Measurements from ENCODE around the gene ZBTB5. TPM values are rescaled to one million over a fixed set of nuclear protein-coding genes. Genes with fewer than 3 reads are reported as not detected.

The ZBTB5 gene
- total and polyA plus RNA-seq, 2 donors (not counting 3 experiments of a cell fraction or from before 2014, with no cell fraction given) = 10.0 to 13.7 TPM

GRCh38 chr9:37471942-37472684 lies 6.9 kb upstream of the ZBTB5 start:
- Histone ChIP-seq H3K9me1 (replicated peaks; ENCODE audit: control insufficient read depth, extremely low read depth, insufficient read depth, low read length) (no peaks in the 10 kb centered on the region), H3K4me3 (replicated peaks in 1 of 3; ENCODE audit: insufficient read depth in 1 of 3, low read depth in 1 of 3, low read length in 3 of 3) (peak overlapping the region in 2 of 3 experiments; percentile 11 to 38), H3K4me2 (ENCODE audit: insufficient read depth, low read length) (peak overlapping the region; percentile 60), H3K27me3 (ENCODE audit: control insufficient read depth in 2 of 2, insufficient read depth in 2 of 2, low read length in 2 of 2) (peaks cover 0 to 2% of the 10 kb centered on the region in 2 experiments), H3K79me2 (ENCODE audit: control insufficient read depth, insufficient read depth, low read length) (no peaks in the 10 kb centered on the region), H3K36me3 (ENCODE audit: control insufficient read depth in 2 of 2, extremely low read depth in 1 of 2, insufficient read depth in 2 of 2, low read length in 2 of 2) (no peaks in the 10 kb centered on the region), H3K9me3 (replicated peaks; ENCODE audit: control insufficient read depth, insufficient read depth, low read length) (no peaks in the 10 kb centered on the region), H4K20me1 (replicated peaks; ENCODE audit: control insufficient read depth, extremely low read depth, insufficient read depth, low read length) (no peaks in the 10 kb centered on the region), H2AFZ (ENCODE audit: low read depth, low read length) (peak overlapping the region; percentile 9), H3K9ac (replicated peaks; ENCODE audit: extremely low read depth, insufficient read depth, low read length) (peak overlapping the region; percentile 65), H3K4me1 (ENCODE audit: control insufficient read depth, extremely low read depth, insufficient read depth, low read length) (peaks cover 9% of the 10 kb centered on the region), H3K27ac (ENCODE audit: insufficient read depth, low read depth, low read length) (peak overlapping the region; percentile 78)
- FAIRE-seq (peak; percentile 99), DNase-seq (ENCODE audit: low read depth, low spot score) (peak; percentile 86)
- POLR2A ChIA-PET = no interaction called here
- TSS peak; percentile 78 for BruUV-seq (replicated peaks)
- TF ChIP-seq JUN (IDR thresholded peaks at IDR 0.05; ENCODE audit: borderline replicate concordance, insufficient read depth, insufficient read length, low read depth) (peak; percentile 89), CTCF (IDR thresholded peaks at IDR 0.05; ENCODE audit: extremely low read depth in 1 of 2, insufficient read depth in 1 of 2, low read depth in 1 of 2, low read length in 2 of 2) (no peak), EZH2 (IDR thresholded peaks at IDR 0.05; ENCODE audit: borderline replicate concordance, low read depth, low read length, severe bottlenecking) (no peak), FOS (IDR thresholded peaks at IDR 0.05; ENCODE audit: borderline replicate concordance, insufficient read depth, low read length) (peak; percentile 88), POLR2AphosphoS5 (IDR thresholded peaks at IDR 0.05; ENCODE audit: insufficient read depth, low read depth, low read length) (peak; percentile 52), GATA2 (IDR thresholded peaks at IDR 0.05; ENCODE audit: insufficient read depth, insufficient read length, low read depth, low read length) (peak; percentile 28), MAX (IDR thresholded peaks at IDR 0.05; ENCODE audit: insufficient read depth, insufficient read length) (no peak), MYC (IDR thresholded peaks at IDR 0.05; ENCODE audit: low read depth, low read length) (no peak), POLR2A (IDR thresholded peaks at IDR 0.05; ENCODE audit: low read depth, low read length) (no peak)
- dilution Hi-C loops (cut with MboI; ENCODE audit: extremely low pct_ligation_motif_present, low sequenced_read_pairs) (no loop called here), intact Hi-C loops (cut with micrococcal nuclease) (loop anchor here (1.0 kb wide), 1 partner anchor 13 kb away; the partner anchor contains the start of gene POLR1E)
- CTCF ChIA-PET = no interaction called here

Measured in endothelial cell of umbilical vein (primary cell).